AG09319 (cell line): Measurements from ENCODE around the gene TUBGCP6.

ENCODE experiments used
- DNase-seq: peaks from one replicate; pipeline ENCODE4 v3.0.0-alpha.2; 2010; ENCODE audit warnings: low read depth; ENCODE audit errors: extremely low read depth
- TF ChIP-seq, protein P1 (sequence below): IDR thresholded peaks from 2 replicates; pipeline ENCODE4 v1.5.1; 2011; ENCODE audit warnings: low read depth, mild to moderate bottlenecking, inconsistent platforms, low read length, moderate library complexity

Gene TUBGCP6, protein sequence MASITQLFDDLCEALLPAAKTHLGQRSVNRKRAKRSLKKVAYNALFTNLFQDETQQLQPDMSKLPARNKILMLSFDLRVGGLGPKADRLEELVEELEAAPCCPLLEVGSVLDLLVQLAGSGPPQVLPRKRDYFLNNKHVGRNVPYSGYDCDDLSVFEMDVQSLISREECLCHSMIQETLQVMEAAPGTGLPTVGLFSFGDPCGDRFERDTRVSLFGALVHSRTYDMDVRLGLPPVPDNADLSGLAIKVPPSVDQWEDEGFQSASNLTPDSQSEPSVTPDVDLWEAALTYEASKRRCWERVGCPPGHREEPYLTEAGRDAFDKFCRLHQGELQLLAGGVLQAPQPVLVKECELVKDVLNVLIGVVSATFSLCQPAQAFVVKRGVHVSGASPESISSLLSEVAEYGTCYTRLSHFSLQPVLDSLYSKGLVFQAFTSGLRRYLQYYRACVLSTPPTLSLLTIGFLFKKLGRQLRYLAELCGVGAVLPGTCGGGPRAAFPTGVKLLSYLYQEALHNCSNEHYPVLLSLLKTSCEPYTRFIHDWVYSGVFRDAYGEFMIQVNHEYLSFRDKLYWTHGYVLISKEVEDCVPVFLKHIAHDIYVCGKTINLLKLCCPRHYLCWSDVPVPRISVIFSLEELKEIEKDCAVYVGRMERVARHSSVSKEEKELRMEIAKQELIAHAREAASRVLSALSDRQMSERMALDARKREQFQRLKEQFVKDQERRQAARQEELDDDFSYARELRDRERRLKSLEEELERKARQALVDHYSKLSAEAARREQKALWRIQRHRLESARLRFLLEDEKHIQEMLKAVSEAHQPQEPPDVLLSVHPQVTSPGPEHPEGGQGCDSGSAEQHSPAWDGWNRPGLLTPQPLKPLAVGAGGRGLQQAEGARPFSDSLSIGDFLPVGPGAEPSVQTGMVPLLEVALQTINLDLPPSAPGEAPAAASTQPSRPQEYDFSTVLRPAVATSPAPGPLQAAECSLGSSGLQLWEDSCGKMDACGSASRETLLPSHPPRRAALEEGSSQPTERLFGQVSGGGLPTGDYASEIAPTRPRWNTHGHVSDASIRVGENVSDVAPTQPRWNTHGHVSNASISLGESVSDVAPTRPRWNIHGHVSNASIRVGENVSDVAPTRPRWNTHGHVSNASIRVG (N-terminal part only)

GRCh38 chr22:50244420-50245213, at the start of gene TUBGCP6:
TUBGCP6 (minus strand) TSS chr22:50245023; CDS start chr22:50244459, 564 bp downstream.
- TF ChIP-seq, protein P1, sequence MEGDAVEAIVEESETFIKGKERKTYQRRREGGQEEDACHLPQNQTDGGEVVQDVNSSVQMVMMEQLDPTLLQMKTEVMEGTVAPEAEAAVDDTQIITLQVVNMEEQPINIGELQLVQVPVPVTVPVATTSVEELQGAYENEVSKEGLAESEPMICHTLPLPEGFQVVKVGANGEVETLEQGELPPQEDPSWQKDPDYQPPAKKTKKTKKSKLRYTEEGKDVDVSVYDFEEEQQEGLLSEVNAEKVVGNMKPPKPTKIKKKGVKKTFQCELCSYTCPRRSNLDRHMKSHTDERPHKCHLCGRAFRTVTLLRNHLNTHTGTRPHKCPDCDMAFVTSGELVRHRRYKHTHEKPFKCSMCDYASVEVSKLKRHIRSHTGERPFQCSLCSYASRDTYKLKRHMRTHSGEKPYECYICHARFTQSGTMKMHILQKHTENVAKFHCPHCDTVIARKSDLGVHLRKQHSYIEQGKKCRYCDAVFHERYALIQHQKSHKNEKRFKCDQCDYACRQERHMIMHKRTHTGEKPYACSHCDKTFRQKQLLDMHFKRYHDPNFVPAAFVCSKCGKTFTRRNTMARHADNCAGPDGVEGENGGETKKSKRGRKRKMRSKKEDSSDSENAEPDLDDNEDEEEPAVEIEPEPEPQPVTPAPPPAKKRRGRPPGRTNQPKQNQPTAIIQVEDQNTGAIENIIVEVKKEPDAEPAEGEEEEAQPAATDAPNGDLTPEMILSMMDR, result peak; percentile 7

DNA sequence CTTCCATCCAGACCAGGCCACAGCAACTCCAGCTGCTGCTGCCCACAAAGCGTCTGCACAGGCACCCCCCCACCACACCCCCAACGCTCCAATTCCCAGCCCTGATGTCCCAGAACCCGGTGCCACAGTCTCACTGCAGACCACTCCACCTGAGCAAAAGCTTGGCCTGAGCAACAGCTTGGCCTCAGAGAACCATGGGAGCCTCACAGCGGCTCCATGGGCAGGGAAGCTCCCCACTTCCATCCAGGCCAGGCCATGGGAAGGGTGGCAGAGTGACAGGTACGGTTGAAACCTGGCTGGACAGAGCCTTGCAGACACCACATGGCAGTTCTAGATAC, 49.5 kb upstream of the TUBGCP6 start:
- TF ChIP-seq, protein P1, result no peak
- DNase-seq, result no peak

More at GRCh38 chr22:50244420-50245213, at the start of gene TUBGCP6:
- peak; percentile 51 for DNase-seq

DNA sequence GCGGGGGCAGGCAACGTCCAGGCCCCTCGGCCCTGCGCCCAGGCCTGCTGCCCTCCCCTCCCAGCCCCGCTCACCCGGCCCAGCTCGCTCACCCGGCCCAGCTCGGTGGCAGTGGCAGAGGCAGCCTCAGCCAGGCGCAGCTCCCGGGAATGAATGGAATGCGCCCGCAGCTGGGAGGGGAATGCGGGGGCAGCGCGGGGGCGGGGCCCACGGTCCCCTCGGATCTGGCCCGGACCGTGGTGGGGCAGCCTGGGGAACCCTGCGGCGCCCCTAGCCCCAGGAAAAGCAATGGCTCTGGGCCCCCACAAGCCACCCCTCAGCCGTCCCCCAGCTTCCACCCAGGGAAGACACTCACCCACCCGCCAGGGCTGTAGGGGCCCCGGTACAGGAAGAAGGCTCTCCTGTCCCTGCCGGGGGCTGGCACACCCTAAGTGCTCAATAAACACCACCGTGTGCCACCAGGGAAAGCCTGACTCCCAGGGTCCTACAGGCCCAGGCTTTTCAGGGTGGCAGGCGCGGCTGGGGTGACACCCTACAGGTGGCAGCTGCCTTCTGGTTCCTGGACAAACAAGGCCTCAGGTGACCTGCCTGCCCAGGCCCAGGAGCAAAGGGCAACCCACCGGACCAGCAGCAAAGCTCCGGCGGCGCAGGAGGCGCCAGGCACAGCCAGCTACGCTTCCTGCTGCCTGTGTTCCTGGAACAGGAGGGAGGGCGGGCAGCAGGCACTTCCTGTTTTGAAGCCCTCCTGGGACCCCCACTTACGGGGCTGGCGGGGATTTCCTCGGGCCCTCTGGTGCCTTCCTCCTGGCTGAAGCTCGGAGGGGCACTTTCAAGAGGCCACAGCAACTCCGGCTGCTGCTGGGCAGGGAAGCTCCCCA, 48.9 kb upstream of the TUBGCP6 start:
- TF ChIP-seq, protein P1, result no peak
- no peak for DNase-seq

DNA sequence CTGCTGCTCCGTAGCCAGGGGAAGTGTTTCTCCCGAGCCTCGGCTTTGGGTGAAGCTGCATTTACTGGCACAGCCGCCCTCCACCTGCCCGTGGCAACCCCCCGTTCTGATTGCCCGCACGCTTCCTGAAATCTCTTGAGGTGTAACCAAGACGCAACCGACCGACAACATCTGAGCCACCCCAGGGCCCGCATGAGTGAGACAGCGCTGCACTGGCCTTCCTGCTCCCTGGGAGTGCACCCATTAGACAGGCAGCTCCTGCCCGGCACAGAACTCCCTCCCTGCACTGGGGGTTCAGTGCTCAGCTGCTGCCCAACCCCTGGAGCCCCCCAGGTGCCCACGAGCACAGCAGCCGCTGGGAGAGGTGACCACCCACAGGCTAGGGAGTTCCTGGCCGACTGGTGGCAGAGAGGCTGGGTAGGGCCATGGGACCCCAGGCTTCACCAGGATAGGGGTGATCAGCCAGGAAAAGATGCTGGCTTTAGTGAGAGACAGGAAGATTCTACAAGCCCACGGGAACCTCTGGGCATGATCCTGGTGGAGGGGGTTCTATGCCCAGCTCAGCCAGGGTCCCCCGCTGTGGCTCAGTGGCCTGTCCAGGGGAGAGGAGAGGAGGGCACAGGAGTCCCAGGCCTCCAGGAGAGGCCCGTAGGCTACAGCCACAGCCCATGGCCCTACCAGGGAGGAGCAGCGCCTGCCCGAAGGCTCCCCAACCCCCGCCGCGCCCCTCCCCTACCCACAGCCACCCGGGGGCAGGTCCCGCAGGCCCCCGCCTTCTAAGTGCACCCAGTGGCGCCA, 48.0 kb upstream of the TUBGCP6 start:
- no peak for DNase-seq
- TF ChIP-seq, protein P1, result no peak

DNA sequence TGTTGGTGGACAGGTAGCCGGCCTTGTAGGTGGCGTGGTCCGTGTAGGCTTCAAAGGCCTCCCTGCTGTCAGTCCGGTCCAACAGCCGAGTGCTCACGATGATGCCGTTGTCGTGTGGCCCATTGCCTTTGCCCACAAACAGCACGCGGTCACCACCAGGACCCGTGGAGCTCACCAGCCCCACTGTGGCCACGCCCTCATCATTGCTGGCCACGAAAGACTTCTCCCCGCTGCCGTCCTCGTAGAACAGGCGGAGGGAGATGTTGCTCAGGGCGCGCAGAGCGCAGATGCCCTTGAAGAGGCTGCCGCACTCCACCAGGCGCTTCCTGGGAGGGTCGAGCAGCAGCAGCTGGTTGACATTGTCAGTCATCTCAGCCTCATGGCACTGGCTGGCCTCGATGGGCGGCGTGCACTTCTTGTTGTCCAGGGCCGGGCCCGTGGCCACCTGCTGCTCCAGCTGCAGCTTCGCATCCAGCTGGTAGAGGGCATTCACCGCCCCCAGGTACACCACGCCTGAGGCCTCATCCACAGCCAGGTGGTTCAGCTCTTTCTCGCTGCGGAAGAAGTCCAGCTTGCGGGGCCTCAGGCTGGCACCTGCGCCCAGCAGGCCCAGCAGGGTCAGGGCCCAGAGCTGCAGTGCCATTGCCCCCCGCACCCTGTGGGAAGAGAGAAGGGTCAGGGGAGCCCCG, 45.3 kb upstream of the TUBGCP6 start:
- DNase-seq, result no peak
- TF ChIP-seq, protein P1, result no peak
